Body of pancreas (tissue), 4 donors: ENCODE measurements around the gene SLC16A10.

Source experiments
- CTCF ChIP-seq, 7 experiments: fragments of 450-650 bp in 4 of 7; fragments of 200-600 bp in 3 of 7; sonication (generic) in 3 of 7; IDR thresholded peaks; one replicate each; pipeline ENCODE4 v1.5.1; 2016 to 2019; ENCODE audit warnings: antibody characterized with exemption in 7 of 7
- POLR2A ChIP-seq, 3 donors: fragments of 450-650 bp; IDR thresholded peaks; one replicate each; pipeline ENCODE4 v1.6.1; 2016; ENCODE audit warnings: antibody characterized with exemption in 3 of 3, mild to moderate bottlenecking in 2 of 3

- TF ChIP-seq POLR2A (IDR thresholded peaks at IDR 0.05) (no peak), CTCF (IDR thresholded peaks at IDR 0.05) (no peak)
Observed at GRCh38 chr6:111265842-111266241, 178.5 kb downstream of the SLC16A10 start.
